Mammary epithelial cell (primary cell): ENCODE measurements around the gene STK32C.

ENCODE experiments used
- EZH2 ChIP-seq: IDR thresholded peaks from 2 replicates; pipeline ENCODE4 v1.6.1; 2012; ENCODE audit warnings: low read length, inconsistent platforms, borderline replicate concordance
- TF ChIP-seq, protein P1 (sequence below), 2 donors: IDR thresholded peaks in 1 of 2; conservative IDR thresholded peaks in 1 of 2; 2 replicates each; pipeline ENCODE4 v1.5.1; 2011 to 2012; ENCODE audit warnings: inconsistent platforms in 2 of 2, low read length in 2 of 2, mild to moderate bottlenecking in 2 of 2, control low read depth in 1 of 2, low read depth in 1 of 2; ENCODE audit not compliant: insufficient read depth in 1 of 2; ENCODE audit errors: extremely low read depth in 1 of 2

DNA sequence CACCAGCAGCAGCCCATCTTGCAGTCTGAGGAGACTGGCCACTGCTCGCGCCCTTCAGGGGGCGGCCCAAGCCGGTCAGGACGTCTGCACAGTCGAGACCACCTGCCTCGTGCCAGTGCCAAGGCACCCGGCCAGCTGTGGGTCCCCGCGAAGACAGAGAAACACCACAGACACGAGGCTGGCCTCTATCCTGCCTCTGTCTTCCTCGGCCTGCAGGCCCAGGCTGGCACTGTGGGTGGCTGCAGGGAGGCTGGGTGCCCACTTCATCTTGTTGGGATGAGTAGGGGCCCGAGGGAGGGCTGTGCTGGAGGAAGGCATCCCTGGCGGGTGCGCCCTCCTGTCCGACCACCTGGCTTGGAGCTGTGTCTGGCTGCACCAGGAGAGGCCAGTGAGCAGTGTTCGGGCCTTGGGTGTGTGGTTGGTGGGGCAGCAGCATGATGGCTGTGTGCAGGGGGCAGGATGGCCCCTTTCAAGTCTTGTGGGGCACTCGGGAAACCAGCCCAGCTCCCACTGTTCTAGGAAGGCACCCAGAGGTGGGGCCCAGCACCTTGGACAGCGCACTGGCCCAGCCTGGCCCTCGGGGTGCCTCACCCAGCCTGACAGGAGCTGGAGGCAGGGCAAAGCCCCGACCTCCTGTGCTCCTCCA, 113.7 kb downstream of the STK32C start:
- TF ChIP-seq, protein P1, sequence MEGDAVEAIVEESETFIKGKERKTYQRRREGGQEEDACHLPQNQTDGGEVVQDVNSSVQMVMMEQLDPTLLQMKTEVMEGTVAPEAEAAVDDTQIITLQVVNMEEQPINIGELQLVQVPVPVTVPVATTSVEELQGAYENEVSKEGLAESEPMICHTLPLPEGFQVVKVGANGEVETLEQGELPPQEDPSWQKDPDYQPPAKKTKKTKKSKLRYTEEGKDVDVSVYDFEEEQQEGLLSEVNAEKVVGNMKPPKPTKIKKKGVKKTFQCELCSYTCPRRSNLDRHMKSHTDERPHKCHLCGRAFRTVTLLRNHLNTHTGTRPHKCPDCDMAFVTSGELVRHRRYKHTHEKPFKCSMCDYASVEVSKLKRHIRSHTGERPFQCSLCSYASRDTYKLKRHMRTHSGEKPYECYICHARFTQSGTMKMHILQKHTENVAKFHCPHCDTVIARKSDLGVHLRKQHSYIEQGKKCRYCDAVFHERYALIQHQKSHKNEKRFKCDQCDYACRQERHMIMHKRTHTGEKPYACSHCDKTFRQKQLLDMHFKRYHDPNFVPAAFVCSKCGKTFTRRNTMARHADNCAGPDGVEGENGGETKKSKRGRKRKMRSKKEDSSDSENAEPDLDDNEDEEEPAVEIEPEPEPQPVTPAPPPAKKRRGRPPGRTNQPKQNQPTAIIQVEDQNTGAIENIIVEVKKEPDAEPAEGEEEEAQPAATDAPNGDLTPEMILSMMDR (conservative IDR thresholded peaks at IDR 0.05 in 1 of 2, IDR thresholded peaks at IDR 0.05 in 1 of 2; ENCODE audit: extremely low read depth in 1 of 2, insufficient read depth in 1 of 2, low read depth in 1 of 2, low read length in 2 of 2), result no peak
- TF ChIP-seq EZH2, result no peak
